Nephron (organoid): ENCODE results near the gene PYROXD2.

Experiments
- H3K27ac Mint-ChIP-seq, 3 experiments: 2 replicates each; pipeline ENCODE4 v1.8.0; 2020; ENCODE audit warnings: mixed read lengths in 3 of 3, mild to moderate bottlenecking in 2 of 3, moderate library complexity in 1 of 3
- H3K27me3 Mint-ChIP-seq: 2 replicates; pipeline ENCODE4 v1.8.0; 2021; ENCODE audit warnings: low read depth, mild to moderate bottlenecking, moderate library complexity, mixed read lengths
- H3K36me3 Mint-ChIP-seq: 2 replicates; pipeline ENCODE4 v1.8.0; 2020; ENCODE audit warnings: low read depth, mixed read lengths
- H3K4me1 Mint-ChIP-seq: 2 replicates; pipeline ENCODE4 v1.8.0; 2020; ENCODE audit warnings: mixed read lengths
- H3K4me3 Mint-ChIP-seq, 3 experiments: 2 replicates each; pipeline ENCODE4 v1.8.0; 2020; ENCODE audit warnings: mild to moderate bottlenecking in 3 of 3, mixed read lengths in 3 of 3, moderate library complexity in 2 of 3
- H3K9me3 Mint-ChIP-seq: 2 replicates; pipeline ENCODE4 v1.8.0; 2020; ENCODE audit warnings: mixed read lengths
- TF ChIP-seq, protein P1 (sequence below), 3 experiments: fragments of 200-600 bp; sonication (generic); IDR thresholded peaks; one replicate each; pipeline ENCODE4 v1.5.0; 2021; ENCODE audit warnings: antibody characterized with exemption in 3 of 3; ENCODE audit not compliant: unreplicated experiment in 3 of 3

The PYROXD2 gene

DNA sequence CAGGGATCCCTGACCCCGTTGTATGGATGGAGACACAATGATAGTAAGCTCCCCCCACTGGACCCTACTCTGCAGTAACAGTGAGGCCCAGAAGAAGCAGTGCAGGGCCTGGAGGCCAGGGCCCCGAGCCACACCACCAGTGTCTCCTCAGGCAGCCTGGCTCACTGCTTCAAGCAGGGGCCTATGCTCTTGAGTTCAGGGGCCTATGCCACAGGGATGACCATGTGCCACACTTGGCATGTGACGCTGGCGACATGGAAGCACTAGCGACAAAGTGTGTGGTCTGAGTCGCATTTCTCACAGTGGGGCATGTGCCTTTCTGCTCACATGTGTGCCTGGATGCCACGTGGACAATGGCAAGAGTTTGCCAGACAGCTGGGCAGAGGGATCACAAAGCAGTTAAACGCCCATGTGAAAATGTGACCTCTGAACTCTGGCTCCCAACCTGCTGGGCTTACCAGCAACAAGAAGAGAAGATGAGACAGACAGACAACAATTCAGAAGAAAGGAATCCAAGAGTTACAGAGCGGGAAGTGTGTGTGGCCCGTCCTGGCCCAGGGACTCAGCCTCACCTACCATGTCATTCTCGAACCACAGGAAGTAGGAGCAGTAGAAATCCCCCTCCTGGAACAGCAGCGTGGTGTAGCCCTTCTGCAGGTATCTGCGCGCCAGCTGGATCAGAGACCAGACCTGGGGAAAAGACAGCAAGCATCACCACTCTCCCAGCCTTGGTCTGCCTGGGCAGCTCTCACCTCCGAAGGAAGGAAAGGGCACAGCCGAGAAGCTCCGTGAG, 4.7 kb upstream of the PYROXD2 start:
- Mint-ChIP-seq H3K4me1 (peaks cover 12% of the 10 kb centered on the region), H3K27me3 (no peaks in the 10 kb centered on the region)

DNA sequence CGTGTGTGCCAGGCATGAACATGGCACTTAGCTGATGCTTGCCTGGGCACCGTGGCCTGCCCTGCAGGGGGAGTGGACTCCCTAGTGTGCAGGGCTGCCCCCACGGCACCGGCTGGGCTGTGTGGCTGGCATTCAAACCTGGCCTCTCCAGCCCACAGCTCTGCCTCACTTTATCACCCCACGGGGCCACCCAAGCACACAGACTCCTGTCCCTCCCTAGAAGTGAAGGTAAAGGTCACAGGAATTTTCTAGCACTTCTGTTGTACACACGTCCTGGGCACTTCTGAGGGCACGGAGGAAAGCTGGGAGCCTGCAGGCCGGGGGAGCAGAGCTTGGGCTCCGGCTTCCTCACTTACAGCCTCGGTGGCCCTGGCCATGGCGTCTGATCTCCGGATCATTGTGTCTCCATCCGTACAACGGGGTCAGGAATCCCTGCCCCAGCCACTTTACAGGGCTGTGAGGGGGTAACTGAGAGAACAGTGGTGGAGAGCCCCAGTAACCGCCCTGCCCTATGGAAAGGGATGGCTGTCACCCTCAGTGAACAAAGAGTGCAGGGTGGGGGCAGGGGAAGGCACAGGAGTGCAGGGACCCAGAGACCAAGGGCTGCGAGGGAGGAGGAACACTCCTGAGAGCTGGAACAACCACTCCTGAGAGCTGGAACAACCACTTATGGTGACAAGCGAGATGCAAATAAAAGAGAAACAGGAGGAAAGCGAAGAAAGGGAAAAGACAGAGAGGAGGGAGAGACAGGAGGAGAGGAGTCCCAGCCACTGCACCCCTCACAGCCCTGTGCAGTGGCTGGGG, 3.9 kb upstream of the PYROXD2 start:
- Mint-ChIP-seq H3K4me1 (peaks cover 19% of the 10 kb centered on the region), H3K27ac (no peak overlapping the region), H3K36me3 (peaks cover 10% of the 10 kb centered on the region), H3K27me3 (no peaks in the 10 kb centered on the region), H3K4me3 (no peak overlapping the region), H3K9me3 (no peaks in the 10 kb centered on the region)
- TF ChIP-seq, protein P1, sequence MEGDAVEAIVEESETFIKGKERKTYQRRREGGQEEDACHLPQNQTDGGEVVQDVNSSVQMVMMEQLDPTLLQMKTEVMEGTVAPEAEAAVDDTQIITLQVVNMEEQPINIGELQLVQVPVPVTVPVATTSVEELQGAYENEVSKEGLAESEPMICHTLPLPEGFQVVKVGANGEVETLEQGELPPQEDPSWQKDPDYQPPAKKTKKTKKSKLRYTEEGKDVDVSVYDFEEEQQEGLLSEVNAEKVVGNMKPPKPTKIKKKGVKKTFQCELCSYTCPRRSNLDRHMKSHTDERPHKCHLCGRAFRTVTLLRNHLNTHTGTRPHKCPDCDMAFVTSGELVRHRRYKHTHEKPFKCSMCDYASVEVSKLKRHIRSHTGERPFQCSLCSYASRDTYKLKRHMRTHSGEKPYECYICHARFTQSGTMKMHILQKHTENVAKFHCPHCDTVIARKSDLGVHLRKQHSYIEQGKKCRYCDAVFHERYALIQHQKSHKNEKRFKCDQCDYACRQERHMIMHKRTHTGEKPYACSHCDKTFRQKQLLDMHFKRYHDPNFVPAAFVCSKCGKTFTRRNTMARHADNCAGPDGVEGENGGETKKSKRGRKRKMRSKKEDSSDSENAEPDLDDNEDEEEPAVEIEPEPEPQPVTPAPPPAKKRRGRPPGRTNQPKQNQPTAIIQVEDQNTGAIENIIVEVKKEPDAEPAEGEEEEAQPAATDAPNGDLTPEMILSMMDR (IDR thresholded peaks at IDR 0.05; ENCODE audit: unreplicated experiment in 3 of 3) = no peak

More for the DNA sequence above, 4.7 kb upstream of the PYROXD2 start:
- H3K36me3 Mint-ChIP-seq = peaks cover 10% of the 10 kb centered on the region
- no peak overlapping the region for H3K4me3 Mint-ChIP-seq
- TF ChIP-seq, protein P1 (IDR thresholded peaks at IDR 0.05; ENCODE audit: unreplicated experiment in 3 of 3) = no peak
- H3K9me3 Mint-ChIP-seq = no peaks in the 10 kb centered on the region
- no peak overlapping the region for H3K27ac Mint-ChIP-seq

DNA sequence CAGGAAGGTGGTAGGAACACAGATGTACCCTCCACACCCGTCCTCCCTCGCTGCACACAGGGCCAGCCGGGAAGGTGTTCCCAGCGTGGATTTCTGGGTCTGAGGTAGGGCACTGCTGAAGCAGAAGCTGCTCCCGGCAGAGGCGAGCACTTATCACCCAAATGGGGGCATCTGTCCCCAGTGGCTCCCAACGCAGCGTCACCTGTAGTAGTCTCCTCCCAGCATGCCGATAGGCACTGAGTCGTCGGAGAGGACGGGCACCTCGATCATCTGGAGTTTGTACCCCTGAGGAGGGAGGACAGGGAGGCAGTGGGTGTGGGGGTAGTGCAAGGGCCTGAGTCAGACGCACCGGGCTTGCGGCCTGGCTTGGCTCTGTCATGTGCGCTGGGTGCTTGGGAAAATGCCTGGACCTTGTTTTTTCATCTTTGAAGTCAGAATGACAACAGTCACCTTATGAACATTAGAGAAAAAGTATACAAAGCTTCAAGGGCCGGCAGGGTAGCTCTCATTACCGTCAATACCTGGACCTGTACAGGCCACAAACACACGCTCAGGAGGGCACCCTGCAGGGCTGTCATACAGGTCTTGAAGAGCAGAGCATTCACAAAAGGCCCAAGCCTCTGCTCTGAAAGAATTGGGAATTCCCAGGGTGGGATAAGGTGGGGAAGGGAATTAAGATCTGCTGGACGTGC, 3.1 kb upstream of the PYROXD2 start:
- peaks cover 10% of the 10 kb centered on the region for H3K36me3 Mint-ChIP-seq
- peaks cover 19% of the 10 kb centered on the region for H3K4me1 Mint-ChIP-seq
- H3K4me3 Mint-ChIP-seq = no peak overlapping the region
- no peak overlapping the region for H3K27ac Mint-ChIP-seq
- TF ChIP-seq, protein P1 (IDR thresholded peaks at IDR 0.05; ENCODE audit: unreplicated experiment in 3 of 3) = no peak
- H3K9me3 Mint-ChIP-seq = no peaks in the 10 kb centered on the region
- no peaks in the 10 kb centered on the region for H3K27me3 Mint-ChIP-seq

- Mint-ChIP-seq H3K4me3 (no peak overlapping the region), H3K4me1 (peaks cover 22% of the 10 kb centered on the region), H3K36me3 (peaks cover 13% of the 10 kb centered on the region), H3K27me3 (no peaks in the 10 kb centered on the region), H3K27ac (no peak overlapping the region), H3K9me3 (no peaks in the 10 kb centered on the region)
- TF ChIP-seq, protein P1 (IDR thresholded peaks at IDR 0.05; ENCODE audit: unreplicated experiment in 3 of 3) = no peak
Measured at GRCh38 chr10:98417481-98417959, 2.5 kb upstream of the PYROXD2 start.

- TF ChIP-seq, protein P1 (IDR thresholded peaks at IDR 0.05; ENCODE audit: unreplicated experiment in 3 of 3) = no peak
- peaks cover 14% of the 10 kb centered on the region for H3K36me3 Mint-ChIP-seq
- H3K9me3 Mint-ChIP-seq = no peaks in the 10 kb centered on the region
- H3K27ac Mint-ChIP-seq = peak overlapping the region in 1 of 3 experiments; percentile 98
- H3K27me3 Mint-ChIP-seq = no peaks in the 10 kb centered on the region
- H3K4me1 Mint-ChIP-seq = peaks cover 26% of the 10 kb centered on the region
- no peak overlapping the region for H3K4me3 Mint-ChIP-seq
Measured at GRCh38 chr10:98416606-98417388, 1.8 kb upstream of the PYROXD2 start.
